ENCODE data around the gene ZNF669.

Gene ZNF669

GRCh38 chr1:247064304-247064703, 39.9 kb downstream of the ZNF669 start:
- no peak for DNase-seq (ENCODE audit: low read depth, low spot score)

GRCh38 chr1:247060771-247061170, 43.4 kb downstream of the ZNF669 start:
- no peak for DNase-seq (ENCODE audit: low read depth, low spot score)

- DNase-seq (ENCODE audit: low read depth, low spot score), result no peak
Measured at GRCh38 chr1:247056071-247056470, 48.1 kb downstream of the ZNF669 start.

- DNase-seq (ENCODE audit: low read depth, low spot score), result no peak
Measured at GRCh38 chr1:247054992-247055415, 49.2 kb downstream of the ZNF669 start.

All from activated naive CD8-positive, alpha-beta T cell treated with anti-CD3 and anti-CD28 coated beads, Interleukin-2, amount 50 U/mL, for 16 hours (primary cell).